ENCODE results near the gene AUTS2.

- TF ChIP-seq CTCF (conservative IDR thresholded peaks at IDR 0.05; ENCODE audit: low read depth in 2 of 2) (no peak), EZH2 (IDR thresholded peaks at IDR 0.05; ENCODE audit: low read depth, unreplicated experiment) (no peak), ETS1 (IDR thresholded peaks at IDR 0.05) (no peak), REST (IDR thresholded peaks at IDR 0.05; ENCODE audit: unreplicated experiment) (no peak)
Measured at GRCh38 chr7:70670288-70670687, 1072.0 kb downstream of the AUTS2 start.

Measured in GM23338 (cell line).